ENCODE results near the gene CLEC7A. TPM values are rescaled to one million over a fixed set of nuclear protein-coding genes. Genes with fewer than 3 reads are reported as not detected.
A peak's percentile ranks its signal among the peaks of the same experiment; 100 is the strongest.

CLEC7A gene
- total RNA-seq, 1 experiment from 2014 or later: not detected

DNA sequence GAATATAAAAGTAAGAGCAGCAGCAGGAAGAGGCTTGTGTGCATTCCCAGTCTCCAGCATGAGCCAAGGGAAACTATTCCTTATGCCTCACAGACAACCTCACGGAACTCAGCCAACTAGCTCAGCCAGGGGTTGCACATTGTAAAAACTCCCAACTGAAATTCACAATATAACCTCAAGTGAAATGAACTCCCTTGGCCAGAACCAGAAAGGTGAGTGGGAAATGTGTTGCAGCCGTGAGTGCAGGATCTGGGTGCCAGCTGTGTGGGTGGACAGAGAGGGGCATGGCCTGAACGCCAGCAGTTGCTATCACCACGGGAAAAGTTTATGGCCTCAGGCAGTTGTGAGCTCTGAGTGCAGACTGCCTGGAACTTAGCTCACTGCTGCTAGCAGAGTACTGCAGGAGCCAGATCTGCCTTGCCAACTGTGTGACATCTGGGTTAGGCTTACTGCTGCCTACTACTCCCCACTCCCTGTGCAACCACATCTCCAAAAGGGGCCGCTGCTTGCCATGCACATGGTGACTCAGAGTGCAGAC lies 28.9 kb downstream of the CLEC7A start:
- ATAC-seq (peak; percentile 92), DNase-seq (ENCODE audit: low read depth, low spot score) (no peak)
- intact Hi-C loops (cut with micrococcal nuclease; ENCODE audit: unreplicated experiment) (no loop called here), in situ Hi-C loops (cut with HindIII; ENCODE audit: low pct_unique_long_range_greater_than_20kb, low sequenced_read_pairs) (no loop called here)
- Histone ChIP-seq H3K4me1 (ENCODE audit: control insufficient read depth, insufficient read depth, low read length) (peaks cover 17% of the 10 kb centered on the region), H3K36me3 (ENCODE audit: control insufficient read depth, insufficient read depth, low read length) (no peaks in the 10 kb centered on the region), H3K9me3 (ENCODE audit: control insufficient read depth, insufficient read depth, low read depth, low read length) (no peaks in the 10 kb centered on the region), H3K27ac (ENCODE audit: low read length) (peak overlapping the region; percentile 81), H3K27me3 (ENCODE audit: control insufficient read depth, insufficient read depth, low read length) (no peaks in the 10 kb centered on the region), H3K4me3 (ENCODE audit: low read depth in 2 of 2, low read length in 2 of 2) (peak overlapping the region in 1 of 2 experiments; percentile 27; a peak in 1 of 4 replicates)
- TF ChIP-seq, protein P1, sequence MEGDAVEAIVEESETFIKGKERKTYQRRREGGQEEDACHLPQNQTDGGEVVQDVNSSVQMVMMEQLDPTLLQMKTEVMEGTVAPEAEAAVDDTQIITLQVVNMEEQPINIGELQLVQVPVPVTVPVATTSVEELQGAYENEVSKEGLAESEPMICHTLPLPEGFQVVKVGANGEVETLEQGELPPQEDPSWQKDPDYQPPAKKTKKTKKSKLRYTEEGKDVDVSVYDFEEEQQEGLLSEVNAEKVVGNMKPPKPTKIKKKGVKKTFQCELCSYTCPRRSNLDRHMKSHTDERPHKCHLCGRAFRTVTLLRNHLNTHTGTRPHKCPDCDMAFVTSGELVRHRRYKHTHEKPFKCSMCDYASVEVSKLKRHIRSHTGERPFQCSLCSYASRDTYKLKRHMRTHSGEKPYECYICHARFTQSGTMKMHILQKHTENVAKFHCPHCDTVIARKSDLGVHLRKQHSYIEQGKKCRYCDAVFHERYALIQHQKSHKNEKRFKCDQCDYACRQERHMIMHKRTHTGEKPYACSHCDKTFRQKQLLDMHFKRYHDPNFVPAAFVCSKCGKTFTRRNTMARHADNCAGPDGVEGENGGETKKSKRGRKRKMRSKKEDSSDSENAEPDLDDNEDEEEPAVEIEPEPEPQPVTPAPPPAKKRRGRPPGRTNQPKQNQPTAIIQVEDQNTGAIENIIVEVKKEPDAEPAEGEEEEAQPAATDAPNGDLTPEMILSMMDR (IDR thresholded peaks at IDR 0.05): no peak
- TF ChIP-seq SIN3A (IDR thresholded peaks at IDR 0.05; ENCODE audit: borderline replicate concordance, insufficient read depth, low read depth, low read length): no peak
- ChIA-PET POLR2A (no interaction called here), CTCF (interaction anchor here (1.3 kb wide), 1 partner anchor 91 kb away, joined by 3 read pairs; no protein-coding TSS in a partner anchor)
- BruUV-seq (replicated peaks): no TSS peak

GRCh38 chr12:10098791-10099190 lies 31.2 kb downstream of the CLEC7A start, which contains the start of gene CLEC1A:
TSS of gene CLEC1A (minus strand) at chr12:10098985. CDS start at chr12:10098922, 63 bp downstream.
- ChIA-PET POLR2A (interaction anchor here (0.5 kb wide), 1 partner anchor 92 kb away, joined by 6 read pairs; no protein-coding TSS in a partner anchor), CTCF (no interaction called here)
- intact Hi-C loops (cut with micrococcal nuclease; ENCODE audit: unreplicated experiment): no loop called here
- Histone ChIP-seq H3K27ac (ENCODE audit: low read length) (peak within 1 kb of the TSS; percentile 81; the same call in 1 of the 2 replicates), H3K4me1 (ENCODE audit: control insufficient read depth, insufficient read depth, low read length) (peaks cover 17% of the 10 kb centered on the region), H3K27me3 (ENCODE audit: control insufficient read depth, insufficient read depth, low read length) (no peaks in the 10 kb centered on the region), H3K4me3 (ENCODE audit: low read depth in 2 of 2, low read length in 2 of 2) (no peak within 1 kb of the TSS), H3K36me3 (ENCODE audit: control insufficient read depth, insufficient read depth, low read length) (no peaks in the 10 kb centered on the region), H3K9me3 (ENCODE audit: control insufficient read depth, insufficient read depth, low read depth, low read length) (no peaks in the 10 kb centered on the region)
- BruUV-seq (replicated peaks): no TSS peak
- ATAC-seq (no peak), DNase-seq (ENCODE audit: low read depth, low spot score) (no peak)
- TF ChIP-seq, protein P1 (IDR thresholded peaks at IDR 0.05): no peak
- in situ Hi-C loops (cut with HindIII; ENCODE audit: low pct_unique_long_range_greater_than_20kb, low sequenced_read_pairs): no loop called here

DNA sequence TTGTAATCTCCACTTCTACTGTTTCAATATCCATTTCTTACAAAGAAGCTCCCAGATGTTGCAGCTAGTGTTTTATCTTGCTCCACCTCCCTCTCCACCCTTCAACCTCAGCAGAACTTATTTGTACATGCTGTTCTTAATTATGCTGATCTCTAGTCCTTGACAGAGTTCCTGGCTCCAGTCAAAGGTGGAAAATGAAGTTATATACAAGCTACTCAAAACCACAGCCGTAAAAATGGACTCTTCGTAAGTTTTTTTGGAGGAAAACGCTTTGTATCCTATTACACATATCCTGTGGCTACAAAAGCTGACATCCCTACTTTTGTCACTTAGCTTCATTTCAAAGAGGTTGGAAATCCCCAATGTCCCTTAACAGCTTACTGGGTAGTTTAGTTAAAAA lies 32.5 kb downstream of the CLEC7A start:
- intact Hi-C loops (cut with micrococcal nuclease; ENCODE audit: unreplicated experiment) (no loop called here), in situ Hi-C loops (cut with HindIII; ENCODE audit: low pct_unique_long_range_greater_than_20kb, low sequenced_read_pairs) (no loop called here)
- no peak overlapping the region for H3K4me3 ChIP-seq (ENCODE audit: low read depth in 2 of 2, low read length in 2 of 2)
- TF ChIP-seq SIN3A (IDR thresholded peaks at IDR 0.05; ENCODE audit: borderline replicate concordance, insufficient read depth, low read depth, low read length): no peak
- TF ChIP-seq REST (IDR thresholded peaks at IDR 0.05; ENCODE audit: insufficient read depth in 1 of 2, low read depth in 2 of 2, low read length in 1 of 2): no peak
- H3K36me3 ChIP-seq (ENCODE audit: control insufficient read depth, insufficient read depth, low read length): no peaks in the 10 kb centered on the region
- no peaks in the 10 kb centered on the region for H3K9me3 ChIP-seq (ENCODE audit: control insufficient read depth, insufficient read depth, low read depth, low read length)
- no peak for DNase-seq (ENCODE audit: low read depth, low spot score)
- ChIA-PET CTCF (no interaction called here), POLR2A (no interaction called here)
- no TSS peak for BruUV-seq (replicated peaks)
- H3K4me1 ChIP-seq (ENCODE audit: control insufficient read depth, insufficient read depth, low read length): peaks cover 17% of the 10 kb centered on the region
- H3K27ac ChIP-seq (ENCODE audit: low read length): no peak overlapping the region
- H3K27me3 ChIP-seq (ENCODE audit: control insufficient read depth, insufficient read depth, low read length): no peaks in the 10 kb centered on the region
- no peak for ATAC-seq

All from Panc1 (cell line).